Epithelial cell of esophagus (primary cell): ENCODE results near the gene ZFR.
"Not testable (repeated sequence)": the region's sequence is repeated elsewhere in the genome, so short reads cannot be mapped to it uniquely, and the experiment has no call there.

Source experiments
- DNase-seq: peaks from one replicate; pipeline ENCODE4 v3.0.0; 2010; ENCODE audit warnings: low read depth
- H3K4me3 ChIP-seq: 2 replicates; pipeline ENCODE4 v1.5.1; 2011; ENCODE audit warnings: mild to moderate bottlenecking, low read length, control low read depth
- CTCF ChIP-seq: IDR thresholded peaks from 2 replicates; pipeline ENCODE4 v1.5.1; 2011; ENCODE audit warnings: low read depth, mild to moderate bottlenecking, low read length, control low read depth, inconsistent platforms; ENCODE audit not compliant: insufficient read depth; ENCODE audit errors: missing control alignments

Gene ZFR

GRCh38 chr5:32319926-32320543 lies 124.5 kb downstream of the ZFR start:
- DNase-seq: no peak
- no peak overlapping the region for H3K4me3 ChIP-seq
- no peak for TF ChIP-seq CTCF

- no peak for DNase-seq
- no peak overlapping the region for H3K4me3 ChIP-seq
Measured at GRCh38 chr5:32319392-32319791, 125.1 kb downstream of the ZFR start.

GRCh38 chr5:32317041-32317440 lies 127.5 kb downstream of the ZFR start:
- TF ChIP-seq CTCF: no peak
- H3K4me3 ChIP-seq: no peak overlapping the region
- DNase-seq: no peak

More at GRCh38 chr5:32319392-32319791, 125.1 kb downstream of the ZFR start:
- TF ChIP-seq CTCF: no peak

- DNase-seq: no peak
- TF ChIP-seq CTCF: no peak
- H3K4me3 ChIP-seq: no peak overlapping the region
Measured at GRCh38 chr5:32315221-32316014, 129.1 kb downstream of the ZFR start.

- no peak for TF ChIP-seq CTCF
- no peak for DNase-seq
- no peak overlapping the region for H3K4me3 ChIP-seq
Measured at GRCh38 chr5:32314658-32315057, 129.9 kb downstream of the ZFR start.

GRCh38 chr5:32314152-32314488 lies 130.4 kb downstream of the ZFR start:
- H3K4me3 ChIP-seq, DNase-seq: not testable (repeated sequence)

GRCh38 chr5:32312595-32313332 lies 131.8 kb downstream of the ZFR start, which contains the start of gene MTMR12:
TSS of gene MTMR12 (minus strand) at chr5:32312939. CDS start at chr5:32312838, 101 bp downstream.
- peak within 1 kb of the TSS; percentile 75 for H3K4me3 ChIP-seq
- DNase-seq: peak; percentile 100
- TF ChIP-seq CTCF: no peak
